HepG2 (cell line): Measurements from ENCODE around the gene SLC29A1. TPM values are rescaled to one million over a fixed set of nuclear protein-coding genes. Genes with fewer than 3 reads are reported as not detected.

ENCODE experiments used
- ATAC-seq: fragments of 200-7000 bp; cut with Tn5 transposase; 3 replicates; pipeline ENCODE4 v1.9.1; 2020; ENCODE audit warnings: mild to moderate bottlenecking, moderate library complexity
- BruUV-seq: library from RNA; stranded (reverse); fragments of 400-500 nt; replicated peaks from 2 replicates; lab custom pipeline; 2021; lab: Mats Ljungman, UMichigan
- CTCF ChIA-PET: fragments of 300-600 bp; formaldehyde crosslinking; extraction: SDS; loops from one replicate; lab custom pipeline; 2021; ENCODE audit warnings: low total read pairs, inconsistent platforms, low intra/inter-chr PET ratio; lab: Yijun Ruan, JAX
- POLR2A ChIA-PET: fragments of 350-600 bp; sonication (Branson Sonifier 250); formaldehyde crosslinking; loops from one replicate; lab custom pipeline; 2020; ENCODE audit warnings: antibody characterized with exemption, inconsistent platforms; lab: Yijun Ruan, JAX
- DNase-seq: peaks from one replicate; pipeline ENCODE4 v3.0.0-alpha.2; 2015; ENCODE audit warnings: low spot score
- FAIRE-seq: peaks from 3 replicates; lab custom pipeline; 2011; peaks lifted over from hg19 to GRCh38; lab: Jason Lieb, UNC
- H2AFZ ChIP-seq: one replicate; pipeline ENCODE4 v1.6.1; 2011; ENCODE audit warnings: low read length, inconsistent platforms
- H3K27ac ChIP-seq: fragments of 300-600 bp; 3 replicates; pipeline ENCODE4 v1.8.0; 2011; ENCODE audit warnings: mixed run types, mild to moderate bottlenecking, mixed read lengths, low read length, inconsistent platforms; ENCODE audit not compliant: insufficient read depth; ENCODE audit errors: extremely low read length
- H3K27me3 ChIP-seq, 2 experiments: fragments of 200-600 bp in 1 of 2; 2 replicates in 1 of 2; 3 replicates in 1 of 2; pipeline versions ENCODE4 v1.6.0 to v1.8.0; 2011; ENCODE audit warnings: low read length in 2 of 2, mild to moderate bottlenecking in 2 of 2, moderate library complexity in 2 of 2, inconsistent platforms in 1 of 2; ENCODE audit not compliant: insufficient read depth in 2 of 2, control insufficient read depth in 1 of 2
- H3K36me3 ChIP-seq, 2 experiments: fragments of 200-600 bp in 1 of 2; replicated peaks in 1 of 2; 2 replicates in 1 of 2; 3 replicates in 1 of 2; pipeline versions ENCODE4 v1.5.1 to v1.8.0; 2011; ENCODE audit warnings: low read length in 2 of 2, inconsistent platforms in 1 of 2; ENCODE audit not compliant: insufficient read depth in 2 of 2, control insufficient read depth in 1 of 2
- H3K4me1 ChIP-seq: 2 replicates; pipeline ENCODE4 v1.5.1; 2012; ENCODE audit warnings: low read length, inconsistent platforms; ENCODE audit not compliant: insufficient read depth
- H3K4me2 ChIP-seq: 2 replicates; pipeline ENCODE4 v1.6.0; 2011; ENCODE audit warnings: low read depth, low read length, inconsistent platforms
- H3K4me3 ChIP-seq, 3 experiments: fragments of 200-600 bp in 1 of 3; sonication (generic), shearing (Covaris generic) in 1 of 3; replicated peaks in 1 of 3; 2 replicates each; pipeline ENCODE4 v1.5.1; 2011 to 2016; ENCODE audit warnings: low read length in 3 of 3, inconsistent platforms in 2 of 3, low read depth in 2 of 3, mild to moderate bottlenecking in 2 of 3, control low read depth in 1 of 3, mixed read lengths in 1 of 3; ENCODE audit not compliant: insufficient read depth in 1 of 3
- H3K79me2 ChIP-seq: one replicate; pipeline ENCODE4 v1.6.1; 2011; ENCODE audit warnings: low read length, inconsistent platforms; ENCODE audit not compliant: insufficient read depth
- H3K9ac ChIP-seq: 2 replicates; pipeline ENCODE4 v1.6.0; 2011; ENCODE audit warnings: mild to moderate bottlenecking, low read depth, low read length, inconsistent platforms; ENCODE audit not compliant: insufficient read depth
- H3K9me3 ChIP-seq: 2 replicates; pipeline ENCODE4 v1.5.1; 2012; ENCODE audit warnings: mild to moderate bottlenecking, low read length
- H4K20me1 ChIP-seq: 2 replicates; pipeline ENCODE4 v1.6.0; 2011; ENCODE audit warnings: inconsistent platforms, mild to moderate bottlenecking, low read length, moderate library complexity; ENCODE audit not compliant: insufficient read depth
- AHR ChIP-seq: IDR thresholded peaks from 2 replicates; pipeline ENCODE4 v1.6.1; 2018; ENCODE audit warnings: missing genetic modification reagents, missing compliant biosample characterization
- ARID2 ChIP-seq: sonication (generic); formaldehyde crosslinking; IDR thresholded peaks from 2 replicates; pipeline ENCODE4 v1.8.1; 2022; ENCODE audit warnings: mild to moderate bottlenecking, missing genetic modification reagents, borderline replicate concordance
- ARNT ChIP-seq: fragments of 450-650 bp; IDR thresholded peaks from 2 replicates; pipeline ENCODE4 v1.6.1; 2017
- ATF5 ChIP-seq: sonication (generic); formaldehyde crosslinking; IDR thresholded peaks from 2 replicates; pipeline ENCODE4 v1.4.0; 2020; ENCODE audit warnings: mild to moderate bottlenecking, low read depth, missing genetic modification reagents
- CTCF ChIP-seq: sonication (generic); formaldehyde crosslinking; IDR thresholded peaks from 2 replicates; pipeline ENCODE4 v1.5.0; 2020; ENCODE audit warnings: mild to moderate bottlenecking, missing genetic modification reagents, moderate library complexity
- FOSL2 ChIP-seq: sonication (generic); formaldehyde crosslinking; IDR thresholded peaks from 2 replicates; pipeline ENCODE4 v1.4.0; 2020; ENCODE audit warnings: missing genetic modification reagents
- GATA4 ChIP-seq: sonication (generic); IDR thresholded peaks from 2 replicates; pipeline ENCODE4 v1.6.1; 2016; ENCODE audit warnings: antibody characterized with exemption, low read depth, borderline replicate concordance
- MLX ChIP-seq: IDR thresholded peaks from 2 replicates; pipeline ENCODE4 v1.6.1; 2016
- NFIC ChIP-seq: IDR thresholded peaks from 2 replicates; pipeline ENCODE4 v1.6.1; 2012; ENCODE audit warnings: mild to moderate bottlenecking, low read length, inconsistent platforms
- RBAK ChIP-seq: sonication (generic); formaldehyde crosslinking; IDR thresholded peaks from 2 replicates; pipeline ENCODE4 v1.5.1; 2020; ENCODE audit warnings: mild to moderate bottlenecking, missing genetic modification reagents
- SMARCC2 ChIP-seq: fragments of 450-650 bp; IDR thresholded peaks from 2 replicates; pipeline ENCODE4 v1.6.1; 2017; ENCODE audit warnings: antibody characterized with exemption, mild to moderate bottlenecking
- SP4 ChIP-seq: sonication (generic); formaldehyde crosslinking; IDR thresholded peaks from 2 replicates; pipeline ENCODE4 v1.8.1; 2023; ENCODE audit warnings: mild to moderate bottlenecking, missing genetic modification reagents
- TCF7 ChIP-seq: sonication (generic); IDR thresholded peaks from 2 replicates; pipeline ENCODE4 v1.6.1; 2016; ENCODE audit warnings: antibody characterized with exemption, low read depth
- WIZ ChIP-seq: sonication (generic); formaldehyde crosslinking; IDR thresholded peaks from 2 replicates; pipeline ENCODE4 v1.5.1; 2020; ENCODE audit warnings: mild to moderate bottlenecking, missing genetic modification reagents
- ZHX1 ChIP-seq: sonication (generic); formaldehyde crosslinking; IDR thresholded peaks from 2 replicates; pipeline ENCODE4 v1.8.1; 2022; ENCODE audit warnings: low read depth, mild to moderate bottlenecking, missing genetic modification reagents
- ZNF329 ChIP-seq: sonication (generic); formaldehyde crosslinking; IDR thresholded peaks from 2 replicates; pipeline ENCODE4 v1.9.0; 2021; ENCODE audit warnings: low read depth, mild to moderate bottlenecking, missing genetic modification reagents
- WGBS: methylation state at CpG from one replicate; pipeline ENCODE4 v1.1.6; 2017; ENCODE audit warnings: low lambda C conversion rate; 5-methylcytosine and 5-hydroxymethylcytosine counted together
- in situ Hi-C: cut with HindIII; loops from 2 replicates; pipeline ENCODE4 v1.10.0; 2017; ENCODE audit warnings: low pct_unique_long_range_greater_than_20kb; ENCODE audit not compliant: extremely low pct_ligation_motif_present
- intact Hi-C: fragments of 100-400 bp; cut with micrococcal nuclease; formaldehyde crosslinking; loops from one replicate; pipeline ENCODE4 v1.10.0; 2022; ENCODE audit not compliant: unreplicated experiment
- polyA plus RNA-seq, 8 experiments: library from polyadenylated mRNA; depleted of rRNA in 3 of 8; stranded (reverse) in 7 of 8; unstranded in 1 of 8; fragments of >200 nt; fragmentation: Illumina TruSeq in 4 of 8; extraction: Trizol in 4 of 8; gene quantifications; 2 replicates each; pipeline versions ENCODE4 v1.2.1 to v1.2.3, GENCODE V29; 2011 to 2016; ENCODE audit warnings: low read depth in 4 of 8, missing spikeins in 1 of 8, mixed read lengths in 1 of 8; ENCODE audit not compliant: insufficient read depth in 1 of 8
- total RNA-seq, 5 experiments: library from RNA; depleted of rRNA; stranded (reverse); fragments of >200 nt; fragmentation: Illumina TruSeq; extraction: Trizol; gene quantifications; 2 replicates each; pipeline ENCODE4 v1.2.3, GENCODE V29; 2016; ENCODE audit warnings: low read depth in 1 of 5

Gene SLC29A1
- total and polyA plus RNA-seq, 2 of the 13 experiments (the other 11 are each of a cell fraction or from before 2014, with no cell fraction given): 43.2 to 106 TPM

- H3K9me3 ChIP-seq: no peaks in the 10 kb centered on the region
- no peaks in the 10 kb centered on the region for H4K20me1 ChIP-seq
- no peak overlapping the region for H2AFZ ChIP-seq
- BruUV-seq: no TSS peak
- TF ChIP-seq NFIC (no peak), FOSL2 (no peak), AHR (CRISPR knock-in tag) (no peak), ZNF329 (no peak), ARNT (no peak), ATF5 (CRISPR knock-in tag) (no peak), CTCF (CRISPR knock-in tag) (no peak), RBAK (CRISPR knock-in tag) (no peak), GATA4 (no peak), WIZ (CRISPR knock-in tag) (no peak), MLX (CRISPR knock-in tag) (no peak), ZHX1 (no peak), SMARCC2 (no peak), ARID2 (no peak), TCF7 (no peak), SP4 (no peak)
- TF ChIP-seq, all 625 proteins: peak for 0
- in situ Hi-C loops: loop anchor here (5.0 kb wide), 1 partner anchor 133 kb away; no protein-coding TSS in a partner anchor
- H3K79me2 ChIP-seq: no peaks in the 10 kb centered on the region
- 96% methylated on average over 6 of the region's 6 CpGs for WGBS
- CTCF ChIA-PET: interaction anchor here (1.1 to 5.3 kb wide), 5 partner anchors 13 to 139 kb away, joined by 4 to 38 read pairs (median 18); partner anchors contain the start of gene SLC29A1
- H3K27ac ChIP-seq: no peak overlapping the region
- no peak overlapping the region for H3K9ac ChIP-seq
- ATAC-seq (no peak), DNase-seq (no peak), FAIRE-seq (no peak)
- H3K4me2 ChIP-seq: no peak overlapping the region
- no peak overlapping the region for H3K4me3 ChIP-seq
- peaks cover 5 to 15% of the 10 kb centered on the region in 2 experiments for H3K36me3 ChIP-seq
- intact Hi-C loops: loop anchor here (2.0 to 5.0 kb wide), 2 partner anchors 123 to 138 kb away; no protein-coding TSS in a partner anchor
- H3K27me3 ChIP-seq: no peaks in the 10 kb centered on the region
- H3K4me1 ChIP-seq: peaks cover 52% of the 10 kb centered on the region
- POLR2A ChIA-PET: interaction anchor here (1.4 to 3.7 kb wide), 5 partner anchors 11 to 140 kb away, joined by 4 to 48 read pairs (median 14); partner anchors contain the start of genes HSP90AB1, SLC29A1 and SLC35B2
Observed at GRCh38 chr6:44235269-44235668, 11.9 kb downstream of the SLC29A1 start.
